ENCODE measurements around the gene KNDC1. TPM values are rescaled to one million over a fixed set of nuclear protein-coding genes. Genes with fewer than 3 reads are reported as not detected.

Gene KNDC1
- total RNA-seq, 4 donors from 2014 or later: 0.27 to 1.7 TPM; not detected in 2

DNA sequence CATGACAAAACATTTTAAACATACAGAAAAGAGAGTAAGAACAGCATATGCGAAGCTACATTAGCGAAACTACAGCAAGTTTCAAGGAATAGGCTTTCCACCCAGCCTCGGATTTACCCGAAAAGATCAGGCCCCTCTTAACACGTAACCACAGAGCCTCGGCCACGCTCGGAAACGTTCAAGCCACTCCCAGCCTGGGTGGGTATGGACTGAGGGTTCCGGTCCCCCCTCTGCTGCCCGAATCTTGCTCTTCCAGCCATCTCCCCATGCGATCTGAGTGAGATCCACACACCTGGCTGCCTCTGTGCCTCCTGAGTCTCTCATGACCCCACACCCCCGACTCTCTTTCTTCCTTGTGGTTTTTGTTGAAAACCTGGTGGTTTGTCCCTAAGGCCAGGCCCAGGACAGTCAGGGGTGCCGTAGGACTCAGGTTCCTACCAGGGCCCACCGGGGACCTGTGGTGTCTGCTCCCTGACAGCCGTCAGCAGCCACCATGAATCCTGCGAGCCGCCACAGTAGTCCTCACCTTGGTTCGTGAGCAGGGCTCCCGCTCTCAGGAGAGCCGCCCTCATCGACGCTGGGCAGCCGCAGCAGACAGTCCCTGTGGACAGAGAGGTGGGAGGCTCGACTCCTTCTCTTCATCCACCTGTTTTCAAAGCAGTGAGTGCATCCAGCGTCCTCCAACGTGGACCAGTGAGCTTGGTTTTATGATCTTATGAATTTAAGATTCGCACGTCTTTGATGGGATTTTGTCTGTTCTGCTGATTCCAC, 18.5 kb downstream of the KNDC1 start:
- no peak overlapping the region for H3K27ac ChIP-seq

GRCh38 chr10:133179128-133179520, 19.1 kb downstream of the KNDC1 start:
- H3K9me3 ChIP-seq: no peaks in the 10 kb centered on the region
- DNase-seq: no peak
- H3K27me3 ChIP-seq: no peaks in the 10 kb centered on the region
- H3K4me1 ChIP-seq: no peaks in the 10 kb centered on the region
- no peak overlapping the region for H3K27ac ChIP-seq
- H3K36me3 ChIP-seq: no peaks in the 10 kb centered on the region
- TF ChIP-seq, protein P1, sequence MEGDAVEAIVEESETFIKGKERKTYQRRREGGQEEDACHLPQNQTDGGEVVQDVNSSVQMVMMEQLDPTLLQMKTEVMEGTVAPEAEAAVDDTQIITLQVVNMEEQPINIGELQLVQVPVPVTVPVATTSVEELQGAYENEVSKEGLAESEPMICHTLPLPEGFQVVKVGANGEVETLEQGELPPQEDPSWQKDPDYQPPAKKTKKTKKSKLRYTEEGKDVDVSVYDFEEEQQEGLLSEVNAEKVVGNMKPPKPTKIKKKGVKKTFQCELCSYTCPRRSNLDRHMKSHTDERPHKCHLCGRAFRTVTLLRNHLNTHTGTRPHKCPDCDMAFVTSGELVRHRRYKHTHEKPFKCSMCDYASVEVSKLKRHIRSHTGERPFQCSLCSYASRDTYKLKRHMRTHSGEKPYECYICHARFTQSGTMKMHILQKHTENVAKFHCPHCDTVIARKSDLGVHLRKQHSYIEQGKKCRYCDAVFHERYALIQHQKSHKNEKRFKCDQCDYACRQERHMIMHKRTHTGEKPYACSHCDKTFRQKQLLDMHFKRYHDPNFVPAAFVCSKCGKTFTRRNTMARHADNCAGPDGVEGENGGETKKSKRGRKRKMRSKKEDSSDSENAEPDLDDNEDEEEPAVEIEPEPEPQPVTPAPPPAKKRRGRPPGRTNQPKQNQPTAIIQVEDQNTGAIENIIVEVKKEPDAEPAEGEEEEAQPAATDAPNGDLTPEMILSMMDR (IDR thresholded peaks at IDR 0.05): no peak
- TF ChIP-seq POLR2A (IDR thresholded peaks at IDR 0.05): no peak
- no peak overlapping the region for H3K4me3 ChIP-seq

More for the DNA sequence above, 18.5 kb downstream of the KNDC1 start:
- no peaks in the 10 kb centered on the region for H3K36me3 ChIP-seq
- no peaks in the 10 kb centered on the region for H3K27me3 ChIP-seq
- H3K4me3 ChIP-seq: no peak overlapping the region
- DNase-seq: peak in 1 of 3 donors; percentile 27
- TF ChIP-seq POLR2A (IDR thresholded peaks at IDR 0.05): no peak
- TF ChIP-seq, protein P1 (IDR thresholded peaks at IDR 0.05): no peak
- no peaks in the 10 kb centered on the region for H3K9me3 ChIP-seq
- H3K4me1 ChIP-seq: no peaks in the 10 kb centered on the region

DNA sequence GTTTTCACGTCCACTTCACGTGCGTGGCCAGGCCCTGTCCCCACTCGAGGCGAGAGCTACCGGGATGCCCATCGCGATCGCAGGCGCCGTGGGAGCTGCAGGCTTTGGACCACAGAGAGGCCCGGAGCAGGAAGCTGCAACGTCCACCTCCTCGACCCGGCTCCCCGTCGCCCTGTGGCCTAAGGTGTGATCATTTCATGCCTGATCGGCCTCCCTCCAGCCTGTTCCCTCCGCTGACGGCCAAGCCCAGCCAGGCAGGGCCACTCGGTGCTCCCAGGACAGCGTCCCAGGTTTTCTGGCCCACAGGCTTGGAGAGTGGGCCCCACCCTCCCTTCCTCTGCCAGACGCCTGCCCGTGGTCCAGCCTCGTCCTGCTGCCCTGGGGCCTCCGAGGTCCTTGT, 19.6 kb downstream of the KNDC1 start:
- H3K27ac ChIP-seq: no peak overlapping the region
- H3K36me3 ChIP-seq: no peaks in the 10 kb centered on the region
- H3K27me3 ChIP-seq: no peaks in the 10 kb centered on the region
- no peaks in the 10 kb centered on the region for H3K9me3 ChIP-seq
- no peak for TF ChIP-seq POLR2A (IDR thresholded peaks at IDR 0.05)
- TF ChIP-seq, protein P1 (IDR thresholded peaks at IDR 0.05): no peak
- H3K4me1 ChIP-seq: no peaks in the 10 kb centered on the region
- H3K4me3 ChIP-seq: no peak overlapping the region
- no peak for DNase-seq

- DNase-seq: no peak
- Histone ChIP-seq H3K4me1 (no peaks in the 10 kb centered on the region), H3K9me3 (no peaks in the 10 kb centered on the region), H3K4me3 (no peak overlapping the region), H3K27ac (no peak overlapping the region), H3K27me3 (no peaks in the 10 kb centered on the region), H3K36me3 (no peaks in the 10 kb centered on the region)
- TF ChIP-seq, protein P1 (IDR thresholded peaks at IDR 0.05): no peak
- no peak for TF ChIP-seq POLR2A (IDR thresholded peaks at IDR 0.05)
These were observed 20.4 kb downstream of the KNDC1 start for GRCh38 chr10:133180192-133180964.

DNA sequence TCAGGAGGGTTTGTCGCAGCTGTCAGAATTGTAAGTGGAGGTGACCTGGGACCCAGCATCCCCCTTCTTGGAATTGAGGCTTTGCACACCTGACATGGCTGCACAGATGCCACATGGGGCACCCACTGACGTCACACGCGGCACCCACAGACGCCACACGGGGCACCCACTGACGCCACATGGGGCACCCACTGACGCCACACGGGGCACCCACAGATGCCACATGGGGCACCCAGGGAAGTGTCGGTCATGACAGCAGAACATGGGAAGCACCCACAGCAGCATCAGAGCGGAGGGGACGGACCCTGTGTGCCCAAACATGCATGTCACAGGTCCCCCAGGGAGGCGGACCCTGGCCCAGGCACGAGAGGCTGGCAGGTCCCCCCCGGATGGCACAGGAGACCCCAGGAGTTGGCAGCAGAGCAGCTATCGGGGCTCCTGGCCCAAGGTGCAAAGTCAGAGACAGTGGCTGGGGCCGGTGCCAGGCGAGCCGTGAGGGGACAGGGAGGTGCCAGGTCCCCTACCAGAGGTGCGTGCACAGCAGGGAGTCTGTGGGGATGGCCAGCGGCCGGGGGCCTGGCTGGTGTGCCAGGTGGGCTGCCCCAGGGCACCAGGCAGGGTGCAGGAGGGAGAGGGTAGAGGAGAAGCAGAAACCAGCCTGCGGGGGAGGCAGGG, 21.1 kb downstream of the KNDC1 start:
- Histone ChIP-seq H3K4me3 (no peak overlapping the region), H3K9me3 (no peaks in the 10 kb centered on the region), H3K4me1 (no peaks in the 10 kb centered on the region), H3K27me3 (no peaks in the 10 kb centered on the region), H3K36me3 (no peaks in the 10 kb centered on the region), H3K27ac (no peak overlapping the region)
- no peak for TF ChIP-seq POLR2A (IDR thresholded peaks at IDR 0.05)
- TF ChIP-seq, protein P1 (IDR thresholded peaks at IDR 0.05): no peak
- DNase-seq: no peak

Data from Peyer's patch (tissue), 4 donors.